ENCODE data around the gene TRAPPC11. TPM values are rescaled to one million over a fixed set of nuclear protein-coding genes. Genes with fewer than 3 reads are reported as not detected.

Gene TRAPPC11
- total RNA-seq, 1 donor from 2014 or later: 40.8 TPM

GRCh38 chr4:183635741-183636140, 23.4 kb upstream of the TRAPPC11 start:
- no peaks in the 10 kb centered on the region for H3K36me3 ChIP-seq (ENCODE audit: control insufficient read depth, insufficient read depth, low read length)
- DNase-seq (ENCODE audit: low read depth) (no peak), FAIRE-seq (no peak)
- no peak overlapping the region for H3K4me3 ChIP-seq (ENCODE audit: low read depth, low read length)
- H3K27me3 ChIP-seq (ENCODE audit: control insufficient read depth, insufficient read depth, low read length): no peaks in the 10 kb centered on the region
- no peak for TF ChIP-seq CTCF (IDR thresholded peaks at IDR 0.05; ENCODE audit: insufficient read depth, low read length, severe bottlenecking)

- no peaks in the 10 kb centered on the region for H3K27me3 ChIP-seq (ENCODE audit: control insufficient read depth, insufficient read depth, low read length)
- no peak overlapping the region for H3K4me3 ChIP-seq (ENCODE audit: low read depth, low read length)
- peak; percentile 49 for DNase-seq (ENCODE audit: low read depth)
- peak; percentile 37 for TF ChIP-seq CTCF (IDR thresholded peaks at IDR 0.05; ENCODE audit: insufficient read depth, low read length, severe bottlenecking)
- FAIRE-seq: no peak
- H3K36me3 ChIP-seq (ENCODE audit: control insufficient read depth, insufficient read depth, low read length): no peaks in the 10 kb centered on the region
Observed at GRCh38 chr4:183636503-183636902, 22.6 kb upstream of the TRAPPC11 start.

- Histone ChIP-seq H3K27me3 (ENCODE audit: control insufficient read depth, insufficient read depth, low read length) (no peaks in the 10 kb centered on the region), H3K36me3 (ENCODE audit: control insufficient read depth, insufficient read depth, low read length) (no peaks in the 10 kb centered on the region), H3K4me3 (ENCODE audit: low read depth, low read length) (no peak overlapping the region)
- TF ChIP-seq CTCF (IDR thresholded peaks at IDR 0.05; ENCODE audit: insufficient read depth, low read length, severe bottlenecking): no peak
- DNase-seq (ENCODE audit: low read depth) (peak; percentile 60), FAIRE-seq (no peak)
Observed at GRCh38 chr4:183636923-183637322, 22.2 kb upstream of the TRAPPC11 start.

GRCh38 chr4:183637461-183637860, 21.6 kb upstream of the TRAPPC11 start:
- no peak for FAIRE-seq
- Histone ChIP-seq H3K27me3 (ENCODE audit: control insufficient read depth, insufficient read depth, low read length) (no peaks in the 10 kb centered on the region), H3K4me3 (ENCODE audit: low read depth, low read length) (no peak overlapping the region), H3K36me3 (ENCODE audit: control insufficient read depth, insufficient read depth, low read length) (no peaks in the 10 kb centered on the region)
- no peak for TF ChIP-seq CTCF (IDR thresholded peaks at IDR 0.05; ENCODE audit: insufficient read depth, low read length, severe bottlenecking)
- DNase-seq (ENCODE audit: low read depth): peak; percentile 90

- Histone ChIP-seq H3K27me3 (ENCODE audit: control insufficient read depth, insufficient read depth, low read length) (no peaks in the 10 kb centered on the region), H3K36me3 (ENCODE audit: control insufficient read depth, insufficient read depth, low read length) (no peaks in the 10 kb centered on the region), H3K4me3 (ENCODE audit: low read depth, low read length) (no peak overlapping the region)
- DNase-seq (ENCODE audit: low read depth) (peak; percentile 60), FAIRE-seq (no peak)
- no peak for TF ChIP-seq CTCF (IDR thresholded peaks at IDR 0.05; ENCODE audit: insufficient read depth, low read length, severe bottlenecking)
Observed at GRCh38 chr4:183638436-183638835, 20.7 kb upstream of the TRAPPC11 start.

GRCh38 chr4:183639291-183639690, 19.8 kb upstream of the TRAPPC11 start:
- FAIRE-seq: no peak
- Histone ChIP-seq H3K4me3 (ENCODE audit: low read depth, low read length) (no peak overlapping the region), H3K27me3 (ENCODE audit: control insufficient read depth, insufficient read depth, low read length) (no peaks in the 10 kb centered on the region), H3K36me3 (ENCODE audit: control insufficient read depth, insufficient read depth, low read length) (no peaks in the 10 kb centered on the region)
- no peak for DNase-seq (ENCODE audit: low read depth)
- TF ChIP-seq CTCF (IDR thresholded peaks at IDR 0.05; ENCODE audit: insufficient read depth, low read length, severe bottlenecking): no peak
